ENCODE results near the gene CRYBA4.

The CRYBA4 gene

DNA sequence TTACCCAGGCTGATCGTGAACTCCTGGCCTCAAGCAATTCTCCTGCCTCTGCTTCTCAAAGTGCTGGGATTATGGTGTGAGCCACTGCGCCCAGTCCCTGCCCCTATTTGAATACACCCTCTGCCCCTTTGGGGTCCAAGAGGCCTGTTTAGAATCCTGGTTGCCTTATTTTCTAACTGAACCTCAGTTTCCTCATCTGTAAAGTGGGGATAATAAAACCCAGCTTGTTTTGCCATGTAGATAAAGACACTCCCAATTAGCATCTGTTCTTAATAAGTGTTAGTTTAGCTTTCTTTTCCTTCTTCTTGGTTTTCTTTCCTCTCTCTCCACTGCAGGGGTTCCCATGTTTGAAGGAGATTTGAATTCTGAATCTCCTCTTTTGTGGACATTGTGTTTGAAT lies 40.4 kb downstream of the CRYBA4 start:
- no peak for DNase-seq

GRCh38 chr22:26663374-26663923 lies 41.7 kb downstream of the CRYBA4 start:
- no peak for DNase-seq

- DNase-seq, result no peak
Observed at GRCh38 chr22:26665813-26666231, 44.1 kb downstream of the CRYBA4 start.

DNA sequence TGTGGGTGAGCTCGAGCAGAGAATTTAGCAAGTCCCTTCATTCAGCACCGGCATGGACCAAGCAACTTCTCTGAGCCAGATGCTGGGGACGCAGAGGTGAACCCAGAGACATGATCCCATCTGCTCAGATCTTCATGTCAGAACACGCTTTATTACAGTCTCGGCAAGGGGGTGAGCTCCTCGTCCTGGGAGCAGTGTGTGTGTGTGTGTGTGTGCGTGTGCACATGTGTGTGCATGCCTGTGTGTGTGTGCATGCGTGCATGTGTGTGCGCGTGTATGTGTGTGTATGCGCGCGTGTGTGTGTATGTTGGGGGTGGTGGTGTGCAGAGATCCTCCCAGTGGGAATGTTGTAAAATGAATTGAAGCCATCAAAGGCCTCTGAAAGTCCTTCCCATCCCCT lies 45.4 kb downstream of the CRYBA4 start:
- no peak for DNase-seq

GRCh38 chr22:26669060-26669481 lies 47.3 kb downstream of the CRYBA4 start:
- DNase-seq, result no peak

GRCh38 chr22:26670459-26670858 lies 48.7 kb downstream of the CRYBA4 start:
- DNase-seq, result no peak

DNA sequence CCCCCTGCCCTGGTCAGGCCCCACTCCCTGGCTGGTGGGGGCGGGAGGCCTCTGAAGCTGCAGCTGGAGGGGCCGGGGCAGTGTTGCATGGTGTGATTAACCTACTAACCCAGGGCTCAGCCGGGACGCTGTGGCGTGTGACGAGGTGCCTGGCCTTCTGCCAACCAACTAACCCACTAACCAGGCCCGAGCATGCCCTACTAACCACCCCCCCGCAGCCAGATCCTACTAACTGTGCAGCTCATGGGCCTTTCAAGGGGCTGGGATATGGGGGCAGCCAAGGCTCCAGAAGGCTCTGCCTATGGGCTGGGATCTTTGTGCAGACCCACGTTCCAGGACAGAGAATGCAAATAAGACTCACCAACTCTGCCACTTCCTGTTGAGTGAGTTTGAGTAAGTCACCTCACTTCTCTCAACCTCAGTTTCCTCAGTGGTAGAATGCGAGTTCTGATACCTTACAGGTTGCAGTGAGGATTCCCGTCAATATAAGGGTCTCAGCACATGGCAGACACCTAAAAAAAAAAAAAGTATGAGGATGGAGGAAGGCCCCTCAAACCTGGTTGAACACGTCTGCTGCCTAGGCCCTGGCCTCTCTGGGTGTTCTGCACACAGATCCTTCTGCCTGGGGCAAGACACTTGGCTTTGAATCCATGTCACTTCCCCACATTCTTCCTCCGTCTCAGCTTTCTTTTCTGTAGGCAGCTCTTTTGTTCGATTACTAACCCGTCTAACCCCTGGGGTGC lies 49.7 kb downstream of the CRYBA4 start:
- DNase-seq, result peak; percentile 25 to 73 (median 51)

GRCh38 chr22:26672060-26672471 lies 50.3 kb downstream of the CRYBA4 start:
- peak in 2 of 6 experiments; percentile 16 to 46 for DNase-seq

DNA sequence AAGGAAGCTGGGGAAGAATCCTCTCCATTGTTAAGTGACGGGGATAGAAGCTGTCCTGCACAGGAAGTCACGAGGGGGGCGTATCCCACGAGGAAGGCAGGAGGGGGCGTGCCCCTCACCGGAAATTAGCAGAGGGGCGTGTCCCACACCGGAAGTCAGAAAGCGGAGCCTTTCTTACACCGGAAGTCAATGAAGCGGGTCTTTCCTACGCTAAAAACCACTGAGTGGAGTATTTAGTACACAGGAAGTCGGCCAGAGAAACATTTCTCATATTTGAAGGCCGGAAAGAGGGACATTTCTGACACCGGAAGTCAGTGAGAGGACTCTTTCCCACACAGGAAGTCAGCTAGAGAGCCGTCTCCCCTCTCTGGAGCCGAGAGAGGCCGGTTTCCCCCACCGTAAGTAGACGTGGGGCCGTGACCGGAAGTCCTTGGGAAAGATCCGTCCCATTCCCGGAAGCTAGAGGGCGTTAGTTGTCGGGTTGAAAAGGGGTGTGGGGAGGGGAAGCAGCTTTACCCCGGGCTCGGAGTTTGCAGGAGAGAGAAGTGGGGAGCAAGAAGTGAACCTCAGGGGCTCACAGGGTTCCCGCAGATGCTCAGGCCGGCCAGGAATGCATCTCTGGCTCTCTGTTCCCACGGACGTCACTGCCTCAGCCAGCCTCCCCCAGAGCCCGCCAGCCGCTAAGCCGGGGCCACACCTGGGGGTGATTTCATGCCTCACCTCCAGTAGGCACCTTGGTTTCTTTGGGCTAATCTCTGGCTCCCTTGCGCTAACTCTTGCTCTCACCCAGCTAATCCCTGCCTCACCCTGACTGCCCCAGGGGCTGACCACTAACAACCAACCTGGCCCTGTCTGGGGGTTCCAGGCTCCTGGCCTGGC lies 51.1 kb downstream of the CRYBA4 start:
- peak; percentile 77 to 95 (median 89) for DNase-seq

- DNase-seq, result peak in 2 of 6 experiments; percentile 17 to 34
Observed at GRCh38 chr22:26673486-26673885, 51.7 kb downstream of the CRYBA4 start.

GRCh38 chr22:26674211-26675190 lies 52.7 kb downstream of the CRYBA4 start:
- DNase-seq, result no peak

- no peak for DNase-seq
Observed at GRCh38 chr22:26675687-26676268, 54.0 kb downstream of the CRYBA4 start.

DNA sequence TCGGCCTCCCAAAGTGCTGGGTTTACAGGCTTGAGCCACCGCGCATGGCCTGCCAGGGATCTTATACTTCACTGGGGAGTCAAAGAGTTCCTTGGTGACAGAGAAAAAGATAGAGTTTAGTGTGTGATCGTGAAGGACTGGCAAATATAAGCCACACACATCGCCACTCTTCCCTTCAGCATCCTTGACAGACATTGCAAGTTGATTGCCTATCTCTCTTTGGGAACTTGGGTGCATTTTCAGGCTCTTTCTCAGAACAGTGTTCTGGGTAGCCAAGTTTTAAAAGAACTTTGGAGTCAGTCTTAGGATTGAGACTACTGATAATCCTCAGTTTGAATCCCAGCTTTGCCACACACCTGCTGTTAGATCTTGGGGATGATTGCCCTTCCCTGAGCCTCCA lies 55.5 kb downstream of the CRYBA4 start:
- no peak for DNase-seq

- DNase-seq, result peak; percentile 12 to 68 (median 54)
Observed at GRCh38 chr22:26679003-26679629, 57.4 kb downstream of the CRYBA4 start.
